Memory B cell (primary cell): Measurements from ENCODE around the gene CTSK.
"Not testable (repeated sequence)": the region's sequence is repeated elsewhere in the genome, so short reads cannot be mapped to it uniquely, and the experiment has no call there.

Experiments
- ATAC-seq: fragments of 150-1000 bp; cut with Tn5 transposase; 2 replicates; pipeline ENCODE4 v1.10.0; 2021; ENCODE audit warnings: low read depth, mild to moderate bottlenecking, moderate library complexity
- DNase-seq, 2 donors: peaks; one replicate each; pipeline ENCODE4 v3.0.0; 2022; ENCODE audit warnings: low spot score in 2 of 2
- H3K27ac Mint-ChIP-seq: one replicate; pipeline ENCODE4 v1.8.0; 2022; ENCODE audit warnings: mild to moderate bottlenecking, moderate library complexity, mixed read lengths
- H3K27me3 Mint-ChIP-seq: one replicate; pipeline ENCODE4 v1.8.0; 2022; ENCODE audit warnings: mixed read lengths
- H3K36me3 Mint-ChIP-seq: one replicate; pipeline ENCODE4 v1.8.0; 2022; ENCODE audit warnings: mild to moderate bottlenecking, mixed read lengths
- H3K4me1 Mint-ChIP-seq: one replicate; pipeline ENCODE4 v1.8.0; 2022; ENCODE audit warnings: mixed read lengths
- H3K4me3 Mint-ChIP-seq: one replicate; pipeline ENCODE4 v1.8.0; 2022; ENCODE audit warnings: mild to moderate bottlenecking, moderate library complexity, mixed read lengths
- H3K9me3 Mint-ChIP-seq: one replicate; pipeline ENCODE4 v1.8.0; 2022; ENCODE audit warnings: mixed read lengths

The CTSK gene

DNA sequence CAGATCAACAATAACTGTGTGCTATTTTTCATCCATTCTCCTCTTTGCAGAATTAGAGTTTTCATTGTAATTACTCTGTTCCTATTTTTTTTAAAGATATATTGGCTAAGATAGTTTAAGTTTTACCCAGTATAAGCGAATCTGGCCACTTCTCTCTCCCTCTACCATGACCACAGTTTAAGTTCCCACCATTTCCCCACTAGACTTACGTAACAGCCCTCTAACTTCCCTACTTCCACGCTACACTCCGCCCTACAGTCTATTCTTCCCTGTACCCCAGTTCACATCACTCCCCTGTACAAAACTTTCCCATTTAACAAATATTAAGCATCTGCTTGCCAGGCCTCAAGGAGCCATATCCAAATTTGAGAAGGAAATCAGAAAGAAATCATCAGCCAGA is 16.5 kb downstream of the CTSK start:
- no peak overlapping the region for H3K27ac Mint-ChIP-seq
- no peak overlapping the region for H3K4me3 Mint-ChIP-seq
- DNase-seq (no peak), ATAC-seq (no peak)
- no peaks in the 10 kb centered on the region for H3K9me3 Mint-ChIP-seq
- peaks cover 13% of the 10 kb centered on the region for H3K4me1 Mint-ChIP-seq
- peaks cover 7% of the 10 kb centered on the region for H3K36me3 Mint-ChIP-seq
- no peaks in the 10 kb centered on the region for H3K27me3 Mint-ChIP-seq

- Mint-ChIP-seq H3K9me3 (no peaks in the 10 kb centered on the region), H3K4me1 (peaks cover 13% of the 10 kb centered on the region), H3K27ac (no peak overlapping the region), H3K27me3 (no peaks in the 10 kb centered on the region), H3K36me3 (no peaks in the 10 kb centered on the region), H3K4me3 (no peak overlapping the region)
- no peak for DNase-seq
- ATAC-seq, result no peak
Measured at GRCh38 chr1:150789396-150789795, 18.7 kb downstream of the CTSK start.

GRCh38 chr1:150788946-150789345 is 19.1 kb downstream of the CTSK start:
- Mint-ChIP-seq H3K27ac (no peak overlapping the region), H3K4me3 (no peak overlapping the region), H3K27me3 (no peaks in the 10 kb centered on the region), H3K4me1 (peaks cover 13% of the 10 kb centered on the region), H3K36me3 (no peaks in the 10 kb centered on the region), H3K9me3 (no peaks in the 10 kb centered on the region)
- DNase-seq (no peak), ATAC-seq (no peak)

DNA sequence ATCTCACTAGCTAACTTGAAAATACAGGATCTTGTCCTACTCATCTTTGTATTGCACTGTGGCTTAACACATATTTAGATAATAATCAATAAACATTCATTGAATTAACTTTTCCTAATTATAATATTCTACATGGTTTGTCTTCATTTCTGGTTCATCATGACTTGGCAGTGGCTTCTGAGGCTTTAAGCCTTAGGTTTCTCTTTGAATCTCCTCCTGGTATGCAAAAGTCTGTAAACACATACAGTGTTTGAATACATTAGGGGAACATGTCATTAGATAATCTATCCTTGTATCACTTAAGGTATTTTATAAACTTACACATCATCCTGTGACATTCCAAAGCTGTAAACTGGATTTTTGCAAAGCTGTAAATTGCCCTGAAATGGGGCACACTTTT is 20.6 kb downstream of the CTSK start:
- Mint-ChIP-seq H3K36me3 (no peaks in the 10 kb centered on the region), H3K4me3 (no peak overlapping the region), H3K27me3 (no peaks in the 10 kb centered on the region), H3K27ac (peak overlapping the region; percentile 76), H3K9me3 (no peaks in the 10 kb centered on the region), H3K4me1 (peaks cover 13% of the 10 kb centered on the region)
- DNase-seq (no peak), ATAC-seq (no peak)

DNA sequence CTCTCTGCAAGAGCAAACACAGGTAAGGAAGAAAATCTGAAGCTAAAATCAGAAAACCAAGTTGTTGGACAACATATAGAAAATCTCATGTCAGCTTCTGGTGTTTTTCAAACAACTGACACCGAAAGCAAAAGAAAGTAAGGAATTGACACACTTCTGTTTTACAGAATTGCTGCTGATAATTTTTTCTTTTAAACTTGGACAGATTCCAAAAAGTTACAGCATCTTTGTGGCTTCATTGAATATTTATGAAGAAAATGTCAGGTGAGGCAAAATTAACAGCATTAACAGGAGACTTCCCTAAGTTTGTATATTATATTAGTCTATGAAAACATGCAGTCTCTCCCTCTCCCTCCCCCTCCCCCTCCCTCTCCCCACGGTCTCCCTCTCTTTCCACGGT is 27.6 kb downstream of the CTSK start:
- H3K4me1 Mint-ChIP-seq, result peaks cover 6% of the 10 kb centered on the region
- H3K36me3 Mint-ChIP-seq, result no peaks in the 10 kb centered on the region
- no peak overlapping the region for H3K27ac Mint-ChIP-seq
- no peaks in the 10 kb centered on the region for H3K27me3 Mint-ChIP-seq
- H3K4me3 Mint-ChIP-seq, result no peak overlapping the region
- H3K9me3 Mint-ChIP-seq, result no peaks in the 10 kb centered on the region
- DNase-seq, result no peak
- no peak for ATAC-seq

GRCh38 chr1:150778409-150778808 is 29.7 kb downstream of the CTSK start:
- H3K27me3 Mint-ChIP-seq, result no peaks in the 10 kb centered on the region
- ATAC-seq (no peak), DNase-seq (no peak)
- no peak overlapping the region for H3K4me3 Mint-ChIP-seq
- H3K36me3 Mint-ChIP-seq, result no peaks in the 10 kb centered on the region
- H3K4me1 Mint-ChIP-seq, result peaks cover 6% of the 10 kb centered on the region
- H3K27ac Mint-ChIP-seq, result no peak overlapping the region
- no peaks in the 10 kb centered on the region for H3K9me3 Mint-ChIP-seq

- Mint-ChIP-seq H3K9me3 (no peaks in the 10 kb centered on the region), H3K4me1 (peaks cover 6% of the 10 kb centered on the region), H3K4me3 (no peak overlapping the region), H3K27ac (no peak overlapping the region), H3K27me3 (no peaks in the 10 kb centered on the region), H3K36me3 (no peaks in the 10 kb centered on the region)
- DNase-seq (no peak), ATAC-seq (no peak)
Measured at GRCh38 chr1:150777544-150777943, 30.5 kb downstream of the CTSK start.

DNA sequence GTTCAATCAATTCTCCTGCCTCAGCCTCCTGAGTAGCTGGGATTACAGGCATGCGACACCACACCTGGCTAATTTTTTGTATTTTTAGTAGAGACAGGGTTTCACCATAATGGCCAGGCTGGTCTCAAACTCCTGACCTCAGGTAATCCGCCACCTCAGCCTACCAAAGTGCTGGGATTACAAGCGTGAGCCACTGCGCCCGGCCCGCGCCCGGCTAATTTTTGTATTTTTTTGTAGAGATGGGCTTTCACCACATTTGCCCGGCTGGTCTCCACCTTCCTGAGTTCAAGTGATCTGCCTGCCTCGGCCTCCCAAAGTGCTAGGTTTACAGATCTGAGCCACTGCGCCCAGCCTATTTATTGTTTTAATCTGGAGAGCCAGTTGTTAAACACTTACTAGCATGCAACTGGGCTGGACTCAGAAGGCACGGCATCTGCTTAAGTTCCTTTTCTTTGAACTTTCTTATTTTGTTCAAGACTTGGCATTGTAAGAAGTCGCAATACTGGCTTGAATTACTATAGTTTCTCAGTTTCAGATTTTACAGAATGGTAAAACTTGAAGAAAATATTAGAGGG is 32.0 kb downstream of the CTSK start:
- not testable (repeated sequence) for H3K4me3 Mint-ChIP-seq, H3K36me3 Mint-ChIP-seq, ATAC-seq, DNase-seq, H3K9me3 Mint-ChIP-seq, H3K27ac Mint-ChIP-seq, H3K4me1 Mint-ChIP-seq, H3K27me3 Mint-ChIP-seq

- DNase-seq (no peak), ATAC-seq (no peak)
- Mint-ChIP-seq H3K27me3 (no peaks in the 10 kb centered on the region), H3K4me1 (peaks cover 9% of the 10 kb centered on the region), H3K4me3 (no peak overlapping the region), H3K9me3 (no peaks in the 10 kb centered on the region), H3K36me3 (no peaks in the 10 kb centered on the region), H3K27ac (no peak overlapping the region)
Measured at GRCh38 chr1:150775276-150775675, 32.8 kb downstream of the CTSK start.

GRCh38 chr1:150772326-150772725 is 35.7 kb downstream of the CTSK start:
- ATAC-seq (no peak), DNase-seq (no peak)
- H3K4me1 Mint-ChIP-seq, result peaks cover 4% of the 10 kb centered on the region
- H3K27ac Mint-ChIP-seq, result no peak overlapping the region
- H3K9me3 Mint-ChIP-seq, result no peaks in the 10 kb centered on the region
- H3K27me3 Mint-ChIP-seq, result no peaks in the 10 kb centered on the region
- H3K4me3 Mint-ChIP-seq, result no peak overlapping the region
- no peaks in the 10 kb centered on the region for H3K36me3 Mint-ChIP-seq

DNA sequence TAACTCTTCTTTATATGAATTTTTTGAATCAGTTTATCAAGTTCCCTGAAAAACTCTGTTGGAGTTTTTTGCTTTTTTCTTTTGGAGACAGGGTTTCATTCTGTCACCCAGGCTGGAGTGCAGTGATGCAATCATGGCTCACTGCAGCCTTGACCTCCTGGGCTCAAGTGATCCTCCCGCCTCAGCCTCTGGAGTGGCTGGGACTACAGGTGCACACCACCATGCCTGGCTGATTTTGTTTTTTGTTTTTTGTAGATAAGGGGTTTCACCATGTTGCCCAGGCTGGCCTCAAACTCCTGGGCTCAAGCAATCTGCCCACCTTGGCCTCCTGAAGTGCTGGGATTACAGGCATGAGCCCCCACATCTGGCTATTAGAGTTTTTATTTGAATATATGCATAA is 40.4 kb downstream of the CTSK start:
- not testable (repeated sequence) for H3K9me3 Mint-ChIP-seq, H3K27me3 Mint-ChIP-seq, H3K4me3 Mint-ChIP-seq, H3K36me3 Mint-ChIP-seq, DNase-seq, ATAC-seq
- Mint-ChIP-seq H3K4me1 (peaks cover 23% of the 10 kb centered on the region), H3K27ac (peak overlapping the region; percentile 4)

DNA sequence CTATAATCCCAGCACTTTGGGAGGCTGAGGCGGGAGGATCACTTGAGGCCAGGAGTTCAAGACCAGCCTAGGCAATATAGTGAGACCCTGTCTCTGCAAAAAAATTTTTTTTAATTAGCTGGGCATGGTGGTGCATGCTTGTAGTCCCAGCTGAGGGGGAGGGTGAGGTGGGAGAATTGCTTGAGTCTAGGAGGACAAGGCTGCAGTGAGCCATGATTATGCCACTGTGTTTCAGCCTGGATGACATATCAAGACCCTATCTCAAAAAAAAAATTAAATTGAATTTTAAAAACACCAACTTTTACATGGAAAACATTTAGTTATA is 42.1 kb downstream of the CTSK start:
- Mint-ChIP-seq H3K4me1 (peaks cover 31% of the 10 kb centered on the region), H3K4me3 (peak overlapping the region; percentile 99), H3K36me3 (peaks cover 14% of the 10 kb centered on the region), H3K27ac (peak overlapping the region; percentile 100)
- peak; percentile 12 for ATAC-seq
- not testable (repeated sequence) for H3K9me3 Mint-ChIP-seq, DNase-seq, H3K27me3 Mint-ChIP-seq

DNA sequence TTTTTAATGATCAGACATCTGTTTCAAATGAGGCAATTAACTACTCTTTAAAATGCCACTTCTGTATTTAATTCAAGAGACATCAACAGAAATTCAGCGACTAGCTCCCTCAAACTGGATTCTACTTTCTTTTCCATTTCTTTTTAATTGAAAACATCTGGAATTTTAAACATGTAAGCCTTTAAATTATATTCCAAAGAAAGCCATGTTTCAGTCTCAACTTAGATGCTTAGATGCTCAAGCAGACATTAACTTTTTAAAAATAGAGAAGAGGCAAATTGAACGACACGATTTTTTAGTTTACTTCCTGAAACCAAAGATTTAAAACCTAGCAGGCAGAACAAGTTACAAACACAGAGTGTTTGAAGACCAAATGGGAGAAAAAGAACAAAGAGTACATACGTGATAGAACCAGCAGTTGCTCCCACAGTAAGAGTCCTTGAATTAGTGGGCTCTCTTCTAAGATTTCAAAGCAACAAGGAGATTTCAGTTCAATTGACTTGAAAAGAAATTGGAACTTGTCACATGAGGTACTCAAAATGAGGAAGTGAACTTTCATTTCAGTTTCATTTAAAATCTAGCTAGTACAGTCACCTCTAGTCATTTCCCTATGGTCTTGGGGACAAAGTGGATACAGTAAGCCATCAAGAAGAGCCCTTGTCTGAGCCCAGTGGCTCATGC is 42.6 kb downstream of the CTSK start, which contains the start of gene CTSS:
CTSS (minus strand) TSS at position 483 of the 681 bp plus-strand sequence. CDS start 1,015 bp downstream, outside the sequence.
- Mint-ChIP-seq H3K4me3 (peak within 1 kb of the TSS; percentile 99), H3K27me3 (no peaks in the 10 kb centered on the region), H3K36me3 (peaks cover 17% of the 10 kb centered on the region), H3K4me1 (peaks cover 30% of the 10 kb centered on the region), H3K27ac (peak within 1 kb of the TSS; percentile 100), H3K9me3 (no peaks in the 10 kb centered on the region)
- DNase-seq, result peak; percentile 17 to 50
- peak; percentile 93 for ATAC-seq

DNA sequence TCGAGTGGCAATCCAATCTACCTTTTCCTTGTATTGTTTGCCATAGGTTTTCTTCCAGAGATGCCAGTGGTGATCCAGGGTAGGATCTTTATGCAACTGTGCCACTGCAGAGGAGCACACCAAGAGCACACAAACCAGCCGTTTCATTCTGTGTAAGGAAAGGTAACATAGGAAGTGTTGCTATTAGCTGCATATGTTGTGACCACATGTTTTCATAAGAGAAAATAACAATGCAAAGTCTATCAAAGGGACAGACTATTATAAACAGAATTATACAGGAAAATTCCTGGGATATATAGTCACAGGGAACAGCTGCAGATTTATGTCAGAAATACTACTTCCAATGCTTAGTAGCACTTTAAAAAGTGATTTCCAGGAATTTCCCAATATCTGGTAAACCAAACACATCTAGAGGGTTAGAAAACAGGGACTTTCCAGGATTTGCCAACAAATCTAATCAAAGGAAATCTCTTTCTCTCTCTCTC is 43.4 kb downstream of the CTSK start:
- Mint-ChIP-seq H3K4me1 (peaks cover 38% of the 10 kb centered on the region), H3K27ac (peak overlapping the region; percentile 100), H3K36me3 (peaks cover 24% of the 10 kb centered on the region), H3K4me3 (peak overlapping the region; percentile 99), H3K27me3 (no peaks in the 10 kb centered on the region), H3K9me3 (no peaks in the 10 kb centered on the region)
- DNase-seq, result no peak
- ATAC-seq, result no peak

GRCh38 chr1:150763018-150763417 is 45.0 kb downstream of the CTSK start:
- no peak for ATAC-seq
- no peaks in the 10 kb centered on the region for H3K9me3 Mint-ChIP-seq
- H3K4me1 Mint-ChIP-seq, result peaks cover 38% of the 10 kb centered on the region
- no peaks in the 10 kb centered on the region for H3K27me3 Mint-ChIP-seq
- peaks cover 28% of the 10 kb centered on the region for H3K36me3 Mint-ChIP-seq
- peak overlapping the region; percentile 9 for H3K27ac Mint-ChIP-seq
- no peak for DNase-seq
- H3K4me3 Mint-ChIP-seq, result peak overlapping the region; percentile 83
